NCI-H146 treated with DMSO at 0.1 percent for 48 hours (cell line): ENCODE data around the gene EXOC4.

ENCODE experiments used
- DNase-seq: peaks from one replicate; lab custom pipeline; 2025; ENCODE audit not compliant: unreplicated experiment; lab: John Stamatoyannopoulos, UW

EXOC4 gene

DNA sequence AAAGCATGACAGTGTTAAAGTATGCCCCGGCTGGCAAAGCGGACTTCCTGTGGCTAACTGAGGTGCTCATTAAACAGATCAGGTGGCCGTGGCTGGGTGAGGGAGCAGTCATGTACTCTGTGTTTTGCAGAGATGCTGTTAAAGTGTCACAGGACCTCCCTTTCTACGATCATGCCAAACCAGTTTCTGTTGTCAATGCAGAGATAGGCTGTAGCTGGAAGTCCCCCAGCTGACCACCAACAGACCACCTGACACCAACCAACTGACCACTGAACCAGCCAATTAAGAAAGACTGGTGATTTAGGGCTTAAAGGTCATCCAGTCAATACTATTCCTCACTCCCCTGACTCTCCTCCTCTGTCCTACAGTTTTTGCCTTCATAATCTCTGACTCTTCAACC lies 443.2 kb downstream of the EXOC4 start:
- DNase-seq, result no peak

DNA sequence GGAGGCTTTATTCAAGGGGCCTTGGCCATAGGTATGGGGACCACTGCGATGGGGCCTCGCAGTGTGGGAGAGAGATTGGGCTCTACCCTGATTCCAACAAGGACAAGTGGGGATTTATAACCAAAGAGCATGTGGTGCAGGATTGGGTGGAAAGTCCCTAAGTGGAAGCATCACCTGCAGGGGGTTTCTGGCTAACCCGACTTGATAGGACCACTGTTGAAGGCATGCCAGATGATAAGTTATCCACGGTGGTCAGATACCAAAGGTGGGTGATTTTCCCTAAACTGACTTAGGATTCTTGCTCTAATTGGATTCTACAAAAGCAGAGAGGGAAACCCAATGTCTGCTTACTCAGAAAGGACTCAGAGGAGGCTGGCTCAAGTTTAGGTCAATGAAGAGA lies 444.7 kb downstream of the EXOC4 start:
- DNase-seq, result no peak

DNA sequence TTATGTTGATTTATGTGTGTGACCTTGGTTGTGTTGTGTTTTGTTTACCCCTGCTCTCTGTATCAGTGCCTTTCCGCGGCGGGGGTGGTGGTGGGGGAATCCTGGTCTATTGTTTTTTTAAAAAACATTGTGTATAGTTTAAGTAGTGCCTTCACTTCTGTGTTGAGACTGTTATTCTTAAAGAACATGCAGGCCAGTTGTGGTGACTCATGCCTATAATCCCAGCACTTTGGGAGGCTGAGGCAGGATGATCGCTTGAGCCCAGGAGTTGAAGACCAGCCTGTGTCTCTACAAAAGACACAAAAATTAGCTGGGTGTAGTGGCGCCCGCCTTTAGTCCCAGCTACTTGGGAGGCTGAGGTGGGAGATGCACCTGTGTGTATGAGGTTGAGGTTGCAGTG lies 445.2 kb downstream of the EXOC4 start:
- DNase-seq, result no peak

DNA sequence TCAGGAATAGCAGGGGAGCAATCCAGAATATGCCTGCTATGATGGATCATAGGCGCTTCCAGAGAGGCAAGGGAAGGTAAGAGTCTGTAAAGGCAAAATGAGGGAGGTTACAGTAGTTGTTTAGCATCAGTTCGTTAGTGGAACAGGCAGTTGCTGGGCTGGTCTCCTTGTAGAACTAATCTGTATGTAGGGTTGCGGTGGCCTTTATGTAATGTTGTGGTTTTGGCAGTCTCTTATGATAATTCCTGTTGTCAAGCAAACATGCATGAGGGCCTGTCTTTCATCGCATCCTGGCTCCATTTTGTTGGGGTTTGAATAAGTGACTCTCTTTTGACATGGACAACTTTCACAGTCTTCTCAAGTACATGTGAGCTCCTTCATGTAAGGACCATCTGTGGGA lies 446.5 kb downstream of the EXOC4 start:
- DNase-seq, result no peak

DNA sequence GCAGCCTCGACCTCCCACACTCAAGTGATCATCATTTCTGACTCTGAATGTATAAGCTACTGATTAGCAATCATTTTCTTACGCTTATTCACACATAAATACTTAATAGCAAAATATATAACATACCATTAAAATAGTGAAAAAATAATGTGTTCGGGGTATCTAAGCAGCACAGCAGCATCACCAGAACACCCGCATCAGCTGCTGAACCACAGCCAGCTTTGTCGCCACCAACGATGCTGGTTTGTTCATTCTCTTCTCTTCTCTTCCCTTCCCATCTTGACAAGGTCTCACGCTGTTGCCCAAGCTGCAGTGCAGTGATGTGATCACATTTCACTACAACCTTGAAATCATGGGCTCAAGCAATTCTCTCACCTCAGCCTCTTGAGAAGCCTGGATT lies 449.2 kb downstream of the EXOC4 start:
- no peak for DNase-seq

DNA sequence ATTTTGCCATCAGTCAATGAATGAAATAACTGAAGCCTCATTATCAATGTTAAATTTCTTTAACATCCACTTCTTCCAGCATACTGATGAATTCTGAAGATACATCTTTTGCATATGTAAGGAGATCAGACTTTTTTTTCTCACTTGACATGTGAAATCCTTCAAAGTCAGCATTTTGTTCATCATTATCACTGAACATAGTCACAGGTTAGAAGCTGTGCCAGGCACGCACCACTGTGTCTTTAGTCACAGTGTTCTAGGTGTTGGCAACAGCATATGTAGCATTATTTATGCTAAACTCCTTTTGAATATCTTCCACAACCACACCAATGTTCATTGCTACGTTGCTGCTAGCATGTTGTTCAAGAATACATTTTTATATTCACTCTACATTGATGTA lies 450.1 kb downstream of the EXOC4 start:
- no peak for DNase-seq

DNA sequence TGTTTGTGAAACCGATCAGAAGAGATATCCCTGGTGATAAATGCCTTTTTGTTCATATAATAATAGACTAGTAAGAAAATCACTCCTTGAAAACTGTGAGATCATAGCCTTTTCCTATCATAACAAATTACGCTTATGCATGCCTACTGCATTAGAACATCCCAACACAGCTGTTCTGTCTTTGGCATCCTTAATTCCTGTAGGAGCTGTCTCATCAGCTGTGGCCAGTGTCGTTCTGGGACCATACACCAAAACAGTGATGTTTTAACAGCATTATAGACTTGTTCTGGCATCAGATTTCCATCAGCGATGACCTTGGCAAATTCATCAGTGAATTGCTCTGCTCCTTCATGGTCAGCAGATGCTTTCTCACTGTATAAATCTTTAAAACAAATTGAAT lies 450.7 kb downstream of the EXOC4 start:
- DNase-seq, result no peak

DNA sequence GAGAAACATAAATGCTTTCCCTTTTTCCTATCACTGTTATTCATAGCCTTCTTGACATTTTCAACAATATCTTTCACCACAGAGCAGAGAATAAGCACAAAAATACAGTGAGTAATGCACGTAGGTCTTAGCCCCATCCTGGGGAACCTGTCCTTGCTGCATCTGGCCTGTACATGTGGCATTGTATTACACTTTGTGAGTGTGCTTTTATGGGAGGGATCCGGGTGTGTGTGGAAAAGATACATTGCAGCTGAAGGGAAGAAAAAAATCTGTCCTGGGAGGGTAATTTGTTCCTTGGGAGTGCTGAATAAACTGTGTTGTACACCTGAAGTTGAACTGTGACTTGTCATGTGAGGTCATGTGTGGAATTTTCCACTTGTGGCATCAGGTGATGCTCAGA lies 451.6 kb downstream of the EXOC4 start:
- no peak for DNase-seq

DNA sequence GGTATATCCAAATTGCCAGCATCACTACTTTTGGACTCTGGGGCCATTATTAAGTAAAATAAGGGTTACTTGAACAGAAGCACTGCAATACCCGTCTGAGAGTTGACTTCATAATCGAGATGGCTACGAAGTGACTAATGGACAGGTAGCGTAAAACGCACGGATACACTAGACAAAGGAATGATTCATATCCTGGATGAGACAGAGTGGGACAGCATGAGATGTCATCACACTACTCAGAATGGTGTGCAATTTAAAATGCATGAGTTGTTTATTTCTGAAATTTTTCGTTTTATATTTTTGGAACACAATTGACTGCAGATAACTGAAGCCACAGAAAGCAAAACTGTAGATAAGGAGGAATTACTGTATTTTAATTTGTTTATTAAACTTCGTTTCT lies 452.7 kb downstream of the EXOC4 start:
- DNase-seq, result no peak

DNA sequence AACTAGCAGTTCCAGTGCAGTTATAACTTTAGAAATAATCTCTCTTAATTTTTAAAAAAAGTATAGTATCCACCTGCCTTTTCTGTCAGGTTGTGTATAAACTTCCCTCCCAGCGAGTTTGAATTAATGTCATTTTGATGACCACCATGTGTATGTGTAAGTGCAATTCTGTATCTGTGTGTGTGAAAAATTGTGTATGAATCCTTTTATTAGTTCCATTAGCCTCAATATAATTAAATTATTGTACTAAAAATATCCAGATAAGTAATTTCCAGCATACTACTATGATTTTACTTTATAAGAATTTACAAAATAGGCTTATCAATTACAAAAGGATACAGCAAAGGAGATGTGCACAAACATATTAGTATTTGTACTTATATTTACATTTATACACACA lies 453.1 kb downstream of the EXOC4 start:
- no peak for DNase-seq

DNA sequence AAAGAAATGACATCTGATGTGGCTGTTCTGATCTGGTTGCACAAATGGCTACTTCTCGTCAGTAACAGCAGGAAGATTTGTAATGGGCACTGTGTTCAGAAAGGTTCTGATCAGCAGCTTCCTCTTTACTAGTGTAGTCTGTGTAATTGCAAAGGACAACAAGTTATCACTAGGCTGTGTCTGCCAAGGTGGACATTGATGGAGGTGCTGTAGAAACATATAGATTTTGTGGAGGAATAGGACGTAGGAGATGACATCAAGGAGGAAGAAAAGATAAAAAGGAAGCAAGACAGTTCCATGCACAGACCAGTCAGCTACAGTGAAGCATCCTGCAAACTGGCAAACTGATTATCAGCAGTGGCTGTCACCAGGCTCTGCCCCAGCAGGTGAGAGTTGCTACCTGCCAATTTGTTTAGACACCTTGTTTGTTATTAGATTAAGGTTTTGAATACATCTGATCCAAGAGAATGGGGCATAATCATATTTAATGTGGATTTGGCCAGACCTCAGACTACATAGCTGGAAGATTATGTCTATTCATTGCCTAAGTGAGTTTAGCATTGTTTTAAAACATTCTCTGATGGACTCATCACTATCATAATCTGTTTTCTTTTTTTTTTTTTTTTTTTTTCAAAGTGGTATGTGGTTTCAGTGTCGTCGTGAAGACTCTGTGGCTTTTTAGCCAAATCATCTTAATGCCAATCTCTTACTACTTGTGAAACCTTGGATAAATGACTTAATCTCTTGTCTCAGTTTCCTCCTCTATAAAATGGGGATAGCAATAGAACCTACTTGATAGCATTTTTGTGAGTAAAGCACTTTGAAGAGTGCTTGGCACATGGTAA lies 456.4 kb downstream of the EXOC4 start:
- peak; percentile 11 for DNase-seq

DNA sequence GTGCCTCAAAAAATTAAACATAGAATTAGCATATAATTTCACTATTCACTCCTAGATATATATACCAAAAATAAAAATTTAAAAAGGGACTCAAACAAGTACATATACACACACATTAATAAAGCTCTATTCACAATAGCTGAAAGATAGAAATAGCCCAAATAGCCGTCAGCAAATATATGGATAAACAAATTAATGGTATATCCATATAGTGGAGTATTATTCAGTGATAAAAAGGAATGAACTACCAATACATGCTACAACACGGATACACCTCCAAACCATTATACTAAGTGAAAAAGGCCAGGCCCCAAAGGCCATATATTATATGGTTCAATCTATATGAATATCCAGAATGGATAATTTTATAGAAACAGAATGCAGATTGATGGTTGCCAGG lies 459.7 kb downstream of the EXOC4 start:
- no peak for DNase-seq

DNA sequence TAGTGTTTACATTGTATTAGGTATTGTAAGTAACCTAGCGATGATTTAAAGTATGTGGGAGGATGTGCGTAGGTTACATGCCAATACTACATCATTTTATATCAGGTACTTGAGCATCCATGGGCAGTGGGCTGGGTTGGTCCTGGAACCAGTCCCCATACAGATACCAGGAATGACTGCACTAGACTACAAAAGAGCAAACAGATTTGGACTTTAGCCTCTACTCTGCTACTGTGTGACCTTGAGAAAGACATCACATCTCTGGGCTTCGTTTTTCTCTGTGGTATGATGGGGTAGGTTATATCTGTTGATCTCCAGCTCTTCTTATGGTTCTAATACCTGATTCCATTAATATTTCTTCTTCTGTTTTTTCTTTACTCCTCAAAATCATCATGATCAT lies 461.8 kb downstream of the EXOC4 start:
- DNase-seq, result no peak

DNA sequence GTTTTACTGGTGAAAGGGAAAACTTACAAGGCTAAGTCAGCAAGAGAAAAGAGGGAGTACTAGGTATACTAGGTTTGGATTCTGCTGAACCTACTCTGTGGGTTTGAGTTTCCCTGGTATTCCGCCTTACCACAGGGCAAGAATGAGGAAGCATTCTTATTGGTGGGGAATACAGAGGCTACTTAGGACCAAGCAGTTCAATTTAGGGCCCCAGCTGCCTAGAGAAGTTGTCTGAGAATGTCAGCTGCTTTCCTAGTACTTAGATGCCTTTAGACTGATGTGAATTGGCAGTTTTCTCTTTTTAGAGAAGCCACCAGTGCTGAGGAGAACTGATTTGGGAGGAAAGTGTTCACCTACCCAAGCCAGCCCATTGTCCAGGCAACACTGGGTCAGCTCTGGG lies 465.3 kb downstream of the EXOC4 start:
- DNase-seq, result no peak

DNA sequence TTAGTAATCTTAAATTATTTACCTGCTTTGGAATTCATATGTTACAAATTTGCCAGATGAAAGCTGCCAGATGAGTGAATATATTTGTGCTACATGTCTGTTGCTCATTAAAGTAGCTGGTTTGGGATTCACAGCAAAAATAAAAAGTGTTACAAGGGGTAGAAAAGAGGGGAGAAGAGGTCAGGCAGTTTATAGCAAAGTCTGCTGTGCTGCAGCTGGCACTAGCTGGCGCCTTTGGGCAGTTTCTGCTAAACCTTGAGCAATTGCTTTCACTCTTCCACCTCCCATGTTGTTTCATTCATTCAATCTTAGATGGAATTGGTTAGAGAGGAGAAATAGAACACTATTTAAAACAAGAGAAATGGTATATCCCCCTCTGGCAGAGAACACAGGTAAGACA lies 470.2 kb downstream of the EXOC4 start:
- DNase-seq, result no peak

DNA sequence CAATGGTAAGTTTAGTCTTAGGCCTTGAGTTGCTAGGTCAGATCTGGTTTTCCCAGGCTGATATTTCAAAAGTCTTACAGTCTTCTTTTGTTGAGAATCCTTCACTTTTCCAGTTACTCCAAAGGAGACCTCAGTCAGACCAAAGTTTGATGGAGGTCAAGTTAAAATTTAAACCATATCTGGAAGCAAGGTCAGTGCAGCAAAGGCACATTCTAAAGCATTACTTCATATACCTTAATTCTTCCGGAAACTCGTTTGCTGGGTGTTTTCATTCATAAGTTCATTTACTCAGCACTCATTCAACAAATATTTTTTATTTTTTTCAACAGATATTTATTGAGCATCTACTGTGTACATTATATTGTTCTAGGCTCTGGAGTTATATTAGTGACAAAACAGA lies 471.3 kb downstream of the EXOC4 start:
- no peak for DNase-seq

DNA sequence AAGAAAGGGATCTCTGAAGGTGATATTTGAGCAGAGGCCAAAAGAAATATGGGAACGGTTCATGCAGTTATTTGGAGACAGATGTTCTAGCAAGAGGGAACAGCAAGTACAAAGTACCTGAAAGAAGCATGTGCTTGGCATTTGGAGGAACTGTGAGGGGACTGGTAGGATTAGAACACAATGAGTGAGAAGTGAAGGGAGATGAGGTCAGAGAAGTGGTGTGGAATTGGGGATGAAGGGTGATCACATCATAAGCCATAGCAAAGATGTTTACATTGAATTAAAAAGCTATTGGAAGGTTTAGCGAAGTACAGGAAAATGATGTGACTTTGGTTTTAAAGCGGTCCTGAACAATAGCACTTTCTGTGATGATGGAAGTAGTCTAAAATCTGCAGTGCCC lies 471.8 kb downstream of the EXOC4 start:
- DNase-seq, result no peak

DNA sequence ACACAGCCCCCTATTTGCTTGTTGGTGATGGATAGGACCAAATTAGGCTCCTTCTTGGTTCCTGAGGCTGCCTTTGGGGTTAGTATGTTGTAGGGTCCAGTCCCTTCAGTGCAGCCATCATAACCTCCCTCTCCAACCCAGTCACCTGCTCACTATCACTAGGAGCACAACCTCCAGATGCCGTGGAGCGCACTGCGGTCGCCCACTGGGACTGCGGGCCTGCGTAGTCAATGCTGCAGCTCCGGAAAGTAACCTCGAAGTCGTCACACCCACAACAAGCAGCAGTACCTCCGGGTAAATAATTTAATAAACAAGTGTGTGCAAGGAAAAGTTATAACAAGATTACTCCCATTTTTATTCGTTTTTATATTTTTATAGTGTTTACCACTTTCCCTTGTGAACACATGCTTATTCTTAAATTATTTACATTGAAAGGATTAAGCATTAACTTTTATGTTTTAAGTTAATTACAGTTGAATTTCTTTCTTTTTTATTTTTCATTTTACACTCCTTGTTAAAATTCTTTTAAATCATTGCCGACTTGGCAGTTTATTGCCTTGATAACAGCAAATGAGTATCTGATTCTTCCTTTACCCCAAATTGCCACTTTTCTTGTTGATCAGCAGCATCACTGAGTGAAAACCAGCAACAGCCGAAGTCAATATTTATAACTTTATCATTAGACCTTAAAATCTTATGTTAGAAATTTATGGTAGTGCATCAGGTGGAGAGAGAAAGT lies 474.8 kb downstream of the EXOC4 start:
- no peak for DNase-seq

DNA sequence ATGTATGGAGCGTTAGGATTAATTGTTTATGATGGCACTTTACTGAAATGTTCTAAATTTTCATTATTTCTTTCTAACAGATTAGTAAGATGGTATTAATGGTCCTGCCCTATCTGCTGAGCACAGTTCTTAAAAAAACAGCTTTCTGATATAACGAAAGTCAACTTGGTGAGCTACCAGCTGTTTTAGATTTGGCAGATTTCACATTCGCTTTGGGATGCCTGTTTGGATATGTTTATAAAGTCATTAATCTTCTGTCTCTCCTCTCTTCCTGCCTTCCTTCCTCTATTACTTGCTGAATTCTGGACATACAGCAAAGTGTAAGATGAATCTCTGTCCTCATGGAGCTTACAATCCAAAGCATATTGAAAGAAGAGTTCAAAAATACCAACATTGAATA lies 477.5 kb downstream of the EXOC4 start:
- no peak for DNase-seq

DNA sequence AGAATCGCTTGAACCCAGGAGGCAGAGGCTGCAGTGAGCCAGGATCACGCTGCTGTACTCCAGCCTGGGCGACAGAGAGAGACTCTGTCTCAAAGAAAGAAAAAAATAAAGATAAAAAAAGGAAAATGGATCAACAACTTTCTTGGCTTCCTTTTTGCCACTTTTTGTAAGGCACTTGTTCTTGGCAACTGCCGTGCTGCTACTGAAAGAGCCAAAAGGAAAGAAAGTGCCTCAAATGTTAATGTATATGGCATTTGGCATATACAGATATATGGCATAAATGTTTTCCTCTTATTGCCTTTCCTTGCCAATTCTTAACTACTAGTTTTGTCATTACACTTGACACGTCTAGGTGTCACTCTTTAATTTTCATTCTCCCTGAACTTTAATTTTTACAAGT lies 480.5 kb downstream of the EXOC4 start:
- DNase-seq, result no peak

DNA sequence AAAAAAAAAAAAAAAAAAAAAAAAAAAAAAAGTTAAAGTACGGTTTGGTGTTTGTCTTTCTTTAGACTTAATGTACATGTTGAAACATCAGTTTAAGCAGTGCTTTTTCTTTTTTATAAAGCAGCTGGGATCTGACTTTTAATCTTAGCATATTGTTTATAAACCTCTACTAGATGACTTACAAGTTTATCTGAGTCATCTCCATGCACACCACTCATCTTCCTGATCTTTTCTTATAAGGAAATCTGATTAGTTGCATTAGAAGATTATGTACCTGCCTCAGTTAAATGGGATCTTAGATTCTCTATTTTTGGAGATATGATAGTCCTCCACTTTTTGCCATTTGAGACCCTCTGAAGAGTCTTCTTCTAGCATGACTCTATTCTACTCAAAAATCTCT lies 482.3 kb downstream of the EXOC4 start:
- no peak for DNase-seq

DNA sequence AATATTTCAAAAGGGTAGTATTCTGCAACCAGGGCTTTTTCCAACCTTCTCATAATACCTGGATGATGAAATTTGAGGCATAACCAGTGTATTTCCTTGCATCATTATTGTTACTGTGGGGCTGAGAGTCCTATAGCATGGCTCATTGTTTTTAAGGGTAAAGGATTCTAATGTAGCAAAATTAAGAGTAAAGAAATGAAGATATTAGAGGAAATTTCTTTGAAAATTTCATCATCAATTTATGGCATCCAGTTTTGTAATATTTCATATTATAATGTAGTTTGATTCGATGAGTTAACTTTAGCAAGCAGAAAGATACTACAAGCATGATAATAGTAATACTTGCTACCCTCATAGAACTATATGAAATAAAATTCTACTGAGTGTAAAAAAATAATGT lies 486.9 kb downstream of the EXOC4 start:
- DNase-seq, result no peak

DNA sequence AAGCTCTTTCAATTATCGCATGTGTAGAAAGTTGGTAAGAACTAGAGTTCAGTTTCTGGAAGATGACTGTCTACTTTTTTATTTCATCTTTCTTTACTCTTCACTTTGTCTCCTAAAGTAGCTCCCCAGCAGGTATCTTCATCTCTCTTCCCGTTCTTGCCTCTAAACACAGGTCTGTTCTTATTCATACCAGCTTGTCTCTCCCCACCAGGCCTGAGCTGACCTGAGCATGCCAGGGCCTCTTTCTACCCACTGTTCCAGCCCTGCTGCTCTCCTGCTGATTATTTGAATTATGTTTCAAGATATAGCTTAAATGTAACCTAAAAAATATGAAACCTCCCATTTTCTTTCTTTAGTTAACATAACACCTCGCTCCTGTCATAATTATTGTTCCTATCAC lies 488.2 kb downstream of the EXOC4 start:
- no peak for DNase-seq
